GM10248 (cell line): ENCODE measurements around the gene UBN1.
"Not testable (repeated sequence)": the region's sequence is repeated elsewhere in the genome, so short reads cannot be mapped to it uniquely, and the experiment has no call there.

Experiments used
- CTCF ChIA-PET: fragments of 300-600 bp; sonication (Branson Sonifier 250); formaldehyde crosslinking; extraction: SDS; loops from one replicate; lab custom pipeline; 2021; ENCODE audit warnings: antibody characterized with exemption; lab: Yijun Ruan, JAX
- POLR2A ChIA-PET: fragments of 350-650 bp; sonication (Branson Sonifier 250); formaldehyde crosslinking; extraction: SDS; loops from one replicate; lab custom pipeline; 2020; ENCODE audit warnings: antibody characterized with exemption; lab: Yijun Ruan, JAX
- DNase-seq: peaks from one replicate; pipeline ENCODE4 v3.0.0; 2012; ENCODE audit errors: extremely low spot score
- TF ChIP-seq, protein P1 (sequence below): IDR thresholded peaks from 2 replicates; pipeline ENCODE4 v1.5.1; 2012; ENCODE audit warnings: mild to moderate bottlenecking, low read depth; ENCODE audit errors: extremely low read depth, missing control alignments, control extremely low read depth

UBN1 gene

DNA sequence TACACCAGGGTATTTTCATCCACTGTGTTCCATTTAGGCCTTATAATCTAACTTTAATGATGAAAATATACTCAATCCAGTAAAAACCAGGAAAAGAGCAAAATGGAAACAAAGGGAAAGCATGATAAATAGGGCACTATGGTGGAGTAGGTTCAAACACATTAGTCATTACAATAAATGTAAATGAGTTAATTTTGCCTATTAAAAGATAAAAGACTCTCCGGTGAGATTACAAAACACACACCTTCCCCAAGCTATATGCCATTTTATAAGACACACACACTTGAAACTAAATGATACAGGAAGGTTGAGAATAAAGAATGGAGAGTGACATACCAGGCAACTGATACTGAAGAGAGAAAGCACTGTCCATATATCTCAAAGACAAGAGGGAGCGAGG lies 79.6 kb downstream of the UBN1 start:
- ChIA-PET CTCF (interaction anchor here (1.3 kb wide), 1 partner anchor 29 kb away, joined by 3 read pairs; no protein-coding TSS in a partner anchor), POLR2A (no interaction called here)
- TF ChIP-seq, protein P1, sequence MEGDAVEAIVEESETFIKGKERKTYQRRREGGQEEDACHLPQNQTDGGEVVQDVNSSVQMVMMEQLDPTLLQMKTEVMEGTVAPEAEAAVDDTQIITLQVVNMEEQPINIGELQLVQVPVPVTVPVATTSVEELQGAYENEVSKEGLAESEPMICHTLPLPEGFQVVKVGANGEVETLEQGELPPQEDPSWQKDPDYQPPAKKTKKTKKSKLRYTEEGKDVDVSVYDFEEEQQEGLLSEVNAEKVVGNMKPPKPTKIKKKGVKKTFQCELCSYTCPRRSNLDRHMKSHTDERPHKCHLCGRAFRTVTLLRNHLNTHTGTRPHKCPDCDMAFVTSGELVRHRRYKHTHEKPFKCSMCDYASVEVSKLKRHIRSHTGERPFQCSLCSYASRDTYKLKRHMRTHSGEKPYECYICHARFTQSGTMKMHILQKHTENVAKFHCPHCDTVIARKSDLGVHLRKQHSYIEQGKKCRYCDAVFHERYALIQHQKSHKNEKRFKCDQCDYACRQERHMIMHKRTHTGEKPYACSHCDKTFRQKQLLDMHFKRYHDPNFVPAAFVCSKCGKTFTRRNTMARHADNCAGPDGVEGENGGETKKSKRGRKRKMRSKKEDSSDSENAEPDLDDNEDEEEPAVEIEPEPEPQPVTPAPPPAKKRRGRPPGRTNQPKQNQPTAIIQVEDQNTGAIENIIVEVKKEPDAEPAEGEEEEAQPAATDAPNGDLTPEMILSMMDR = no peak

DNA sequence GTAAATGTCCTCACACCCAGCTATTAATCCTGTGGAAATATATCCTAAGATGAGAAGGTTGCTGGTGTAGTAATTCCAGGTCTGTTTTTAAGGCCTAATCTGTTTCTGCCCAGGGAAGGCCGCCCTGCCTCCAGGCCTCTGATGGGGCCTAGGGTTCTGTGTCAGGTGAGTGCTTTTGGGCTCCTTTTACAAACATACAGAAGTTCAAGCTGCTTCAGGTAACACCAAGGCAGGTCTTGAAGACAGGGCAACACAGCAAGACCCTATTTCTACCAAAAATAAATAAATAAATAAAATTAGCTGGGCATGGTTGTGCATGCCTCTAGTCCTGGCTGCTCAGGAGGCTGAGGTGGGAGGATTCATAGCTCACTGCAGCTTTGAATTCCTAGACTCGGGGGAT lies 80.4 kb downstream of the UBN1 start:
- TF ChIP-seq, protein P1 = no peak
- ChIA-PET CTCF (interaction anchor here (1.3 kb wide), 1 partner anchor 29 kb away, joined by 3 read pairs; no protein-coding TSS in a partner anchor), POLR2A (no interaction called here)
- DNase-seq = no peak

More for the DNA sequence above, 79.6 kb downstream of the UBN1 start:
- no peak for DNase-seq

DNA sequence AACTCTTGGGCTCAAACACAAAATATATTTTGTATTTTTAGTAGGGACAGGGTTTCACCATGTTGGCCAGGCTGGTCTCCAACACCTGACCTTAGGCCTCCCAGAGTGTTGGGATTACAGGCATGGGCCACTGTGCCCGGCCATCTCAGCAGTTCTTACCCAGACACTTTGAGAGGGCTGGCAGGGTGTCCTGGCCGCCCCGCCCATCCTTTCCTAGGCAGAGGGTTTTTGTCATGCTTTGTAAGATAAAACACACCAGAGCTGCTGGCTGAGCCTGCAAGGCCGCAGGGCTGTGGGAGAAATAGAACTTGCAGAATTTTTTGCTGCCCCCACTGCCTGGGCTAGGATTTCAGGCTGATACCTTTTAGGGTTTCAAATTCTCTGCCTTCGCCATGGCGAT lies 80.9 kb downstream of the UBN1 start:
- TF ChIP-seq, protein P1 = no peak
- ChIA-PET CTCF (no interaction called here), POLR2A (no interaction called here)
- DNase-seq = no peak

DNA sequence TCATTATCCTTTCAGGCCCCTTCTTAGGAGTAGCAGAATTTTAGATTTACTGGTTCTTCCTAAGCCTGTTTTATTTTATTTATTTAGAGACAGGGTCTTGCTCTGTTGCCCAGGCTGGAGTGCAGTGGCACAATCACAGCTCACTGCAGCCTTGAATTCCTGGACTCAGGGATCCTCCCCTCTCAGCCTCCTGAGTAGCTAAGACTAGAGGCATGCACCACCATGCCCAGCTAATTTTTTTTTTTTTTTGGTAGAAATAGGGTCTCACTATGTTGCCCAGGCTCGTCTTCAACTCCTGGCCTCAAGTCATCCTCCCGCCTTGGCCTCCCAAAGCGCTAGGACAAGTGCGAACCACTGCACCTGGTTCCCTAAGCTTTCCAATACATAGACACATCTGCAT lies 82.3 kb downstream of the UBN1 start:
- DNase-seq, POLR2A ChIA-PET, CTCF ChIA-PET: not testable (repeated sequence)

DNA sequence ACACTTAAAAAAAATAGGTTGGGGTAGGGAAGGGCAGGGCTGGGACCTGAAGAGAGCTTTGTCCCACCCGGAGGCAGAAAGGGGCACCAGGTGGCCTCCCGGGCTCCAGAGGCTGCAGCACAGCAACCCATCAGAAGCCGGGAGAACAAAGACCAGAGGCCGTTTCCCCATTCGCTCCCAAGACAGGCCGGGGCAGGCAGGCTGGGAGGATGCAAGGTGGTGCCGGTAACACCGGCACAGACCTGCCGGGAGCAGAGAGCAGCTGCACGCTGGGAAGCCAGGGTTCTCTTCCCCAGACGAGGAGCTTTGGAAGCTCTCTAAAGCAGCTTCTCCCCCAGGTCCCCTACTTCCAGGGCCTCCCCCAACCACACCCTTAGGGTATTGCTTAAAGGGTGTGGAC lies 84.1 kb downstream of the UBN1 start:
- CTCF ChIA-PET = interaction anchor here (1.0 to 1.3 kb wide), 5 partner anchors 9 to 161 kb away, joined by 3 to 4 read pairs (median 3); no protein-coding TSS in a partner anchor
- POLR2A ChIA-PET = no interaction called here
- no peak for DNase-seq
- TF ChIP-seq, protein P1 = no peak
